Right lobe of liver (tissue), 6 donors: ENCODE results near the gene PHB1. TPM values are rescaled to one million over a fixed set of nuclear protein-coding genes. Genes with fewer than 3 reads are reported as not detected.

Experiments used
- ATAC-seq, 4 donors: fragments of 200-7000 bp; cut with Tn5 transposase; one replicate each; pipeline ENCODE4 v1.9.1; 2020; ENCODE audit warnings: mild to moderate bottlenecking in 4 of 4, moderate library complexity in 4 of 4
- DNase-seq, 3 donors: peaks; one replicate each; pipeline ENCODE4 v3.0.0-alpha.2; 2020
- H3K27ac ChIP-seq, 3 donors: fragments of 200-600 bp; one replicate each; pipeline ENCODE4 v1.8.0; 2022
- H3K27me3 ChIP-seq, 2 donors: fragments of 200-600 bp; one replicate each; pipeline ENCODE4 v1.8.0; 2022
- H3K36me3 ChIP-seq, 4 donors: fragments of 200-600 bp; sonication (generic) in 1 of 4; one replicate each; pipeline versions ENCODE4 v1.5.1 to v1.8.0; 2017 to 2022; ENCODE audit warnings: control low read depth in 1 of 4
- H3K4me1 ChIP-seq, 4 donors: fragments of 200-600 bp; sonication (generic) in 1 of 4; one replicate each; pipeline versions ENCODE4 v1.5.1 to v1.8.0; 2017 to 2022; ENCODE audit warnings: control low read depth in 1 of 4
- H3K4me3 ChIP-seq, 3 donors: fragments of 200-600 bp; one replicate each; pipeline ENCODE4 v1.8.0; 2022
- H3K9me3 ChIP-seq, 4 donors: fragments of 200-600 bp; sonication (generic) in 1 of 4; one replicate each; pipeline versions ENCODE4 v1.5.1 to v1.8.0; 2017 to 2022; ENCODE audit warnings: control low read depth in 1 of 4
- CTCF ChIP-seq, 4 donors: fragments of 200-600 bp in 3 of 4; fragments of 450-650 bp in 1 of 4; IDR thresholded peaks; one replicate each; pipeline versions ENCODE4 v1.5.1 to v1.8.0; 2016 to 2022; ENCODE audit warnings: antibody characterized with exemption in 4 of 4, mild to moderate bottlenecking in 2 of 4
- POLR2A ChIP-seq: fragments of 450-650 bp; IDR thresholded peaks from one replicate; pipeline ENCODE4 v1.6.1; 2017; ENCODE audit warnings: antibody characterized with exemption, mild to moderate bottlenecking
- WGBS: methylation state at CpG from one replicate; pipeline ENCODE4 v1.1.6; 2018; ENCODE audit warnings: low coverage, low lambda C conversion rate; ENCODE audit not compliant: insufficient coverage; ENCODE audit errors: missing lambda C conversion rate; 5-methylcytosine and 5-hydroxymethylcytosine counted together
- intact Hi-C, 2 donors: fragments of 100-400 bp; cut with DNase I; formaldehyde crosslinking; loops; one replicate each; pipeline versions ENCODE4 v1.11.2 to v1.14.1; 2022
- total RNA-seq, 6 experiments: library from RNA; depleted of rRNA in 2 of 6; stranded (reverse); fragments of >200 nt in 2 of 6; fragmentation: NEBNext Ultra II Directional in 3 of 6; extraction: Animal tissue kit (Norgen Biotek cat#: 25700) in 3 of 6; gene quantifications; one replicate each; pipeline versions ENCODE4 v1.1.0 to v1.2.4, GENCODE V29; 2016 to 2023
- donor health status: DM: no; HTN: yes; CAD: no.
- donor health status: DM: no; HTN: no; CAD: no.
- donor health status: DM: no; HTN: no; CAD: no.
- donor health status: DM: no; HTN: yes; CAD: no.
- donor health status: DM: no; HTN: yes; CAD: no.

Gene PHB1
- total RNA-seq, 6 experiments from 2014 or later: 88.5 to 131 (median 102) TPM

GRCh38 chr17:49372425-49372824 lies 42.3 kb downstream of the PHB1 start:
- DNase-seq: no peak
- H3K4me1 ChIP-seq: peaks cover 0 to 18% (median 0%) of the 10 kb centered on the region in 4 donors
- H3K27me3 ChIP-seq: no peaks in the 10 kb centered on the region
- no peak for TF ChIP-seq CTCF (IDR thresholded peaks at IDR 0.05)
- TF ChIP-seq POLR2A: no peak
- no peak overlapping the region for H3K27ac ChIP-seq
- no peaks in the 10 kb centered on the region for H3K9me3 ChIP-seq
- ATAC-seq: no peak
- no peak overlapping the region for H3K4me3 ChIP-seq
- intact Hi-C loops: no loop called here
- 88% methylated on average over 5 of the region's 7 CpGs for WGBS
- no peaks in the 10 kb centered on the region for H3K36me3 ChIP-seq

- intact Hi-C loops: no loop called here
- 67% methylated on average over 12 of the region's 13 CpGs for WGBS
- H3K9me3 ChIP-seq: no peaks in the 10 kb centered on the region
- H3K4me1 ChIP-seq: peaks cover 0 to 18% (median 0%) of the 10 kb centered on the region in 4 donors
- no peak for TF ChIP-seq CTCF (IDR thresholded peaks at IDR 0.05)
- no peak for TF ChIP-seq POLR2A
- H3K4me3 ChIP-seq: no peak overlapping the region
- no peak overlapping the region for H3K27ac ChIP-seq
- ATAC-seq (no peak), DNase-seq (no peak)
- H3K36me3 ChIP-seq: no peaks in the 10 kb centered on the region
- no peaks in the 10 kb centered on the region for H3K27me3 ChIP-seq
These were observed 43.5 kb downstream of the PHB1 start for GRCh38 chr17:49370971-49371834.

GRCh38 chr17:49369760-49370159 lies 44.9 kb downstream of the PHB1 start:
- no peak for TF ChIP-seq CTCF (IDR thresholded peaks at IDR 0.05)
- no peak for TF ChIP-seq POLR2A
- H3K27ac ChIP-seq: peak overlapping the region in 2 of 3 donors; percentile 7 to 66
- WGBS: 38% methylated on average over 1 of the region's 1 CpG
- no peaks in the 10 kb centered on the region for H3K9me3 ChIP-seq
- intact Hi-C loops: no loop called here
- DNase-seq: peak in 1 of 3 donors; percentile 67
- peaks cover 0 to 18% (median 0%) of the 10 kb centered on the region in 4 donors for H3K4me1 ChIP-seq
- H3K36me3 ChIP-seq: no peaks in the 10 kb centered on the region
- peak; percentile 71 to 93 (median 88) for ATAC-seq
- H3K27me3 ChIP-seq: no peaks in the 10 kb centered on the region
- no peak overlapping the region for H3K4me3 ChIP-seq

- no peaks in the 10 kb centered on the region for H3K9me3 ChIP-seq
- H3K4me3 ChIP-seq: no peak overlapping the region
- no peaks in the 10 kb centered on the region for H3K27me3 ChIP-seq
- H3K4me1 ChIP-seq: peaks cover 0 to 18% (median 0%) of the 10 kb centered on the region in 4 donors
- 42% methylated on average over 1 of the region's 1 CpG for WGBS
- ATAC-seq (no peak), DNase-seq (no peak)
- peak overlapping the region in 1 of 3 donors; percentile 66 for H3K27ac ChIP-seq
- intact Hi-C loops: no loop called here
- no peaks in the 10 kb centered on the region for H3K36me3 ChIP-seq
- TF ChIP-seq CTCF (IDR thresholded peaks at IDR 0.05) (no peak), POLR2A (no peak)
These were observed 45.6 kb downstream of the PHB1 start for GRCh38 chr17:49369089-49369488.
